Measurements from ENCODE around the gene S100A7A.

DNA sequence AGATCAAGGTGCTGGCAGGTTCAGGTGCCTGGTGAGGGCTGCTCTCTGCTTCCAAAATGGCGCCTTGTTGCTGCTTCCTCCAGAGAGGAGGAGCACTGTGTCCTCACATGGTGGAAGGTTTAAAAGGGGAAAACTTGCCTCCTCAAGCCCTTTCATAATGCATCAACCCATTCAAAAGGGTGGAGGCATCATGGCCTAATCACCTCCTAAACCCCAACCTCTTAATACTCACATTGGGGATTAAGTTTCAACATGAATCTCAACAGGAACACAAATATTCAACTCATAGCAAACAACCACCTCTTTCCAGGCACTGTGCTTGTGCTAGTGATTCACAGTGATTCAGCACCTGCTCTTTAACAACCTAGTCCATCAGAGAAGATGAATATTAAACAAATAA, 45.1 kb upstream of the S100A7A start:
- no peak for TF ChIP-seq FOXM1 (IDR thresholded peaks at IDR 0.05; ENCODE audit: borderline replicate concordance)
- TF ChIP-seq FOXK2 (IDR thresholded peaks at IDR 0.05), result no peak
- no peak for TF ChIP-seq SP1 (IDR thresholded peaks at IDR 0.05)
- no peak for TF ChIP-seq TARDBP (IDR thresholded peaks at IDR 0.05)
- no peak for TF ChIP-seq BHLHE40 (IDR thresholded peaks at IDR 0.05; ENCODE audit: borderline replicate concordance)
- TF ChIP-seq FOXA1 (IDR thresholded peaks at IDR 0.05), result no peak
- TF ChIP-seq LEF1 (IDR thresholded peaks at IDR 0.05; ENCODE audit: borderline replicate concordance), result no peak
- TF ChIP-seq CTBP1 (IDR thresholded peaks at IDR 0.05; ENCODE audit: borderline replicate concordance), result no peak
- TF ChIP-seq NFRKB (IDR thresholded peaks at IDR 0.05), result no peak

Measured in HEK293T (cell line).